ENCODE results near the gene TMEM255B.

TMEM255B gene

GRCh38 chr13:113862191-113862930 is 103.3 kb downstream of the TMEM255B start:
- DNase-seq (ENCODE audit: low read depth) = no peak
- no peak for TF ChIP-seq CTCF (IDR thresholded peaks at IDR 0.05; ENCODE audit: control insufficient read depth, extremely low read depth, insufficient read depth)
- no peak overlapping the region for H3K4me3 ChIP-seq (ENCODE audit: low read depth, low read length)

- TF ChIP-seq CTCF (IDR thresholded peaks at IDR 0.05; ENCODE audit: control insufficient read depth, extremely low read depth, insufficient read depth) = no peak
Measured at GRCh38 chr13:113862931-113863523, 104.0 kb downstream of the TMEM255B start.

GRCh38 chr13:113863524-113864272 is 104.7 kb downstream of the TMEM255B start, which contains the start of gene GAS6:
TSS of gene GAS6 (minus strand) at chr13:113864076. CDS start at chr13:113863920, 156 bp downstream.
- peak; percentile 37 for TF ChIP-seq CTCF (IDR thresholded peaks at IDR 0.05; ENCODE audit: control insufficient read depth, extremely low read depth, insufficient read depth)
- H3K4me3 ChIP-seq (ENCODE audit: low read depth, low read length) = peak within 1 kb of the TSS; percentile 63
- DNase-seq (ENCODE audit: low read depth) = no peak

More at GRCh38 chr13:113862931-113863523, 104.0 kb downstream of the TMEM255B start:
- no peak for DNase-seq (ENCODE audit: low read depth)
- peak overlapping the region; percentile 46 for H3K4me3 ChIP-seq (ENCODE audit: low read depth, low read length)

- no peak for DNase-seq (ENCODE audit: low read depth)
- TF ChIP-seq CTCF (IDR thresholded peaks at IDR 0.05; ENCODE audit: control insufficient read depth, extremely low read depth, insufficient read depth) = no peak
- peak overlapping the region; percentile 63 for H3K4me3 ChIP-seq (ENCODE audit: low read depth, low read length)
Measured at GRCh38 chr13:113864273-113864890, 105.4 kb downstream of the TMEM255B start.

- TF ChIP-seq CTCF (IDR thresholded peaks at IDR 0.05; ENCODE audit: control insufficient read depth, extremely low read depth, insufficient read depth) = no peak
- DNase-seq (ENCODE audit: low read depth) = no peak
- H3K4me3 ChIP-seq (ENCODE audit: low read depth, low read length) = no peak overlapping the region
Measured at GRCh38 chr13:113865427-113865826, 106.4 kb downstream of the TMEM255B start.

All from LNCaP clone FGC (cell line).